ENCODE data around the gene TBC1D3I. TPM values are rescaled to one million over a fixed set of nuclear protein-coding genes. Genes with fewer than 3 reads are reported as not detected.
"Not testable (repeated sequence)": the region's sequence is repeated elsewhere in the genome, so short reads cannot be mapped to it uniquely, and the experiment has no call there.

TBC1D3I gene
- total RNA-seq, result under 1 TPM in 1 of 4 donors, not detected in 3; 0.54 TPM

DNA sequence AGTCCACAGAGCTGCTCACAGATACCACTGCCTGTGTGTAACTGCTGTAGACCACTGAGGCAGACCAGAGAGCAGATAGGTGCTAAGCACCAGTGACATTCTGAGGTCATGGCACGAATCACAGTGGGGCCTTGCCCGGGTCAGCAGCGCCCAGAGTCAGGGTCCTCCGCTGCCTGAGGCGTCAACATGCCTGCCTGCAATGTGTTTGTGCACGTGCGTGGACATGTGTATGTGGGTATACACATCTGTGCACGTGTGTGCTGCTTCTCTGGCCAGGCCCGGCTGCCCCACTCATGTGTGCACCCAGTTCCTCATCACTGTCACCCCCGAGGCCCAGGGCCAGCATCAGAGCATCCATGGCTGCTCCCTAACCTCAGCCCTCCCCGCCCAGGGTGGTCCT is at the start of gene TBC1D3I:
Gene TBC1D3I, minus strand, starts transcription at position 101 of the 400 bp plus-strand sequence. CDS start 1,585 bp downstream, outside the sequence.
- DNase-seq; H3K4me3 ChIP-seq (replicated peaks in 1 of 3); H3K4me1 ChIP-seq; H3K9me3 ChIP-seq; H3K36me3 ChIP-seq; intact Hi-C loops (cut with DNase I); H3K27me3 ChIP-seq; H3K27ac ChIP-seq: not testable (repeated sequence)
- WGBS, 2 donors, result no CpG with 5 or more reads among the region's 11 CpGs

GRCh38 chr17:36295161-36295560 is 30.8 kb upstream of the TBC1D3I start:
- H3K9me3 ChIP-seq; H3K27ac ChIP-seq; DNase-seq; H3K27me3 ChIP-seq; H3K4me1 ChIP-seq; H3K4me3 ChIP-seq (replicated peaks in 1 of 3); H3K36me3 ChIP-seq; intact Hi-C loops (cut with DNase I): not testable (repeated sequence)
- no CpG with 5 or more reads among the region's 1 CpG for WGBS, 2 donors

GRCh38 chr17:36289965-36290612 is 25.7 kb upstream of the TBC1D3I start:
- H3K4me3 ChIP-seq (replicated peaks in 1 of 3); DNase-seq; H3K27ac ChIP-seq; H3K9me3 ChIP-seq; H3K36me3 ChIP-seq; H3K4me1 ChIP-seq; intact Hi-C loops (cut with DNase I); H3K27me3 ChIP-seq: not testable (repeated sequence)
- WGBS, 2 donors, result 63 to 68% methylated on average over 1 of the region's 2 CpGs

DNA sequence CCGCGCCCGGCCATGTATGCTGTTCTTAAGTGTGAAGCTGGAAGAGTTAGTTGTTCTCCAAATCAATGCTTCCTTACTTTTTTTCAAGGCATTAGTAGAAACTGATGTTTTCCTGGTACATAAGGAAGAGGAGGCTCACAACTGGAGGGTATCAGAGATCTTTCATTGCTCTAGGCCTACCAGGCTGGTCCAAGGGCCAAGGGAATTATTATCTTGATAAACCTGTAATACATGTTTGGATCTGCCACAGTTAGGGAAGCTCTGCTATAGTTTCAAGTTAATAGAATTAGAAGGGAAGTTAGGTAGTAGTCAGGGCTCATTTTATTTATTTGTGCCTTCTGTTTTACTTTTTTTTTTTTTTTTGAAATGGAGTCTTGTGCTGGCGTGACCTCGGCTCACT is 19.8 kb upstream of the TBC1D3I start:
- H3K9me3 ChIP-seq; H3K27me3 ChIP-seq; H3K4me3 ChIP-seq (replicated peaks in 1 of 3); H3K4me1 ChIP-seq; H3K36me3 ChIP-seq; H3K27ac ChIP-seq; intact Hi-C loops (cut with DNase I); DNase-seq: not testable (repeated sequence)
- 90 to 93% methylated on average over 2 of the region's 5 CpGs for WGBS, 2 donors

DNA sequence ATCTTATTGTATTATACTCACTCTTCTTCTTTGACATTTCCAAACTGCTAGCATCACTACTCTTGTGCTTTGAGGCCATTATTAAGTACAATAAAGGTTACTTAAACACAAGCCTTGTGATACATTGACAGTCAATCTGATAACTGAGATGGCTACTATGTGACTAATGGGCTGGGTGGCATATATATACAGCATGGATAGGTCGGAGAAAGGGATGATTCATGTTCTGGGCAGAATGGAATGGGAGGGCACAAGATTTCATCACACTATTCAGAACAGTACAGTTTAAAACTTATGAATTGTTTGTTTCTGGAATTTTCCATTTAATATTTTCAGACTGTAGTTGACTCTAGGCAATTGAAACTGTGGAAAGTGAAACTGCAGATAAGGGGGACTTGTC is 18.9 kb upstream of the TBC1D3I start:
- intact Hi-C loops (cut with DNase I); H3K27me3 ChIP-seq; H3K9me3 ChIP-seq; H3K27ac ChIP-seq; H3K4me3 ChIP-seq (replicated peaks in 1 of 3); DNase-seq; H3K36me3 ChIP-seq; H3K4me1 ChIP-seq: not testable (repeated sequence)
- no CpG with 5 or more reads among the region's 1 CpG for WGBS, 2 donors

DNA sequence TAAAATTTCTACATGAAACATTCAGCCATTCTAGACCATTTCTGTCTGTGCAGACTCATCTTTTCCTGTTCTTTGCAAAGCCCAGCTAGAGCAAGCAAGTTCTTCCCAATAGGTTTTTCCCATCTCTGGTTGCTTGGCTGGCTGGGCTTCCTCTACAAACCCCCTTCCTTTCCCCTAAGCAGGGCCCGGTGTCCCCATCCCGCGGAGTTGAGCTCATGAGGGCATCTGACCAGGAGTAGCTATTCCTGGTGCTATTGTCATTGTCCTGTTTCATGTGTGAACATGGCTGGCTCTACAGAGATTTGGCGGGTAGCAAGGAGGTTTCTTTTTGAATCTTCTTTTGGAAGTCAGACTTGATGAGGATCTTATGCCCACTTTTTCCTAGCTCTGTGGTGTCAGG is 22.3 kb downstream of the TBC1D3I start:
- H3K9me3 ChIP-seq; H3K4me1 ChIP-seq; intact Hi-C loops (cut with DNase I); DNase-seq; H3K27me3 ChIP-seq; H3K27ac ChIP-seq; H3K36me3 ChIP-seq; H3K4me3 ChIP-seq (replicated peaks in 1 of 3): not testable (repeated sequence)
- 73 to 79% methylated on average over 3 of the region's 4 CpGs for WGBS, 2 donors

DNA sequence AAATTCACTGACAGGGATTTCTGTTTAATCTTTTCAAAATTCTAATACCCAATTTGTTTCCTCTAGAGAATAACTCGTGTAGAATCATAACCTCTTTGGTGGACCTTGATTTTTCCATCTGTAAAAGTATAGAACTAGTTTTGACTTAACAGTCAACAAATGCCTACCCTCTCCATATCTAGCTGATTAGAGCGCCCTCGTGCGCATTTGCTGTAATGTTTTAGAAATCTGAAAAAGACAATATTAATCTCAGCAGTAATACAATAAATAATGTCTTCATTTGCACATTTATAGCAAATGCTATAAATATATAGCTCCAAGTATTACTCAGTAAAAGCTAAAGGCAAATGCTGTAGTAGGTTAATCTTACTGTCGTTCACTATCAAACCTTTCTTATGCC is 34.7 kb downstream of the TBC1D3I start:
- H3K27ac ChIP-seq; H3K4me1 ChIP-seq; H3K27me3 ChIP-seq; intact Hi-C loops (cut with DNase I); H3K36me3 ChIP-seq; H3K9me3 ChIP-seq; DNase-seq; H3K4me3 ChIP-seq (replicated peaks in 1 of 3): not testable (repeated sequence)
- WGBS, 2 donors, result 53% methylated on average over 5 of the region's 5 CpGs

DNA sequence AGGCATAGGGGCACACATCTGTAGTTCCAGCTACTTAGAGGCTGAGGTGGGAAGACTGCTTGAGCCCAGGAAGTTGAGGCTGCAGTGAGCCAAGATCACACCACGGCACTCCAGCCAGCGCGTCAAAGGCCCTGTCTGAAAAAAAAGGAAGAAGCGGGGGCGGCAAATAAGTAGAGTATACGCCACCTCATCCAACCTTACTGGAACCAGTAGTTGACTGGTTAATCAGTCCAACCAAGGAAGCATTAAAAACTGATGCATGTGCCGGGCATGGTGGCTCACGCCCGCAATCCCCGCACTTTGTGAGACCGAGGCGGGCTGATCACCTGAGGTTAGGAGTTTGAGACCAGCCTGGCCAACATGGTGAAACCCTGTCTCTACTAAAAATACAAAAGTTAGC is 41.4 kb downstream of the TBC1D3I start:
- intact Hi-C loops (cut with DNase I); H3K27ac ChIP-seq: not testable (repeated sequence)

GRCh38 chr17:36221581-36222100 is 42.7 kb downstream of the TBC1D3I start:
- H3K27me3 ChIP-seq; H3K27ac ChIP-seq; intact Hi-C loops (cut with DNase I); H3K9me3 ChIP-seq; H3K4me1 ChIP-seq; H3K4me3 ChIP-seq (replicated peaks in 1 of 3); DNase-seq; H3K36me3 ChIP-seq: not testable (repeated sequence)
- 89 to 90% methylated on average over 4 of the region's 4 CpGs for WGBS, 2 donors

More for the DNA sequence above, 41.4 kb downstream of the TBC1D3I start:
- not testable (repeated sequence) for H3K36me3 ChIP-seq; DNase-seq; H3K9me3 ChIP-seq; H3K4me1 ChIP-seq; H3K27me3 ChIP-seq; H3K4me3 ChIP-seq (replicated peaks in 1 of 3)
- WGBS, 2 donors, result 86 to 90% methylated on average over 12 of the region's 12 CpGs

DNA sequence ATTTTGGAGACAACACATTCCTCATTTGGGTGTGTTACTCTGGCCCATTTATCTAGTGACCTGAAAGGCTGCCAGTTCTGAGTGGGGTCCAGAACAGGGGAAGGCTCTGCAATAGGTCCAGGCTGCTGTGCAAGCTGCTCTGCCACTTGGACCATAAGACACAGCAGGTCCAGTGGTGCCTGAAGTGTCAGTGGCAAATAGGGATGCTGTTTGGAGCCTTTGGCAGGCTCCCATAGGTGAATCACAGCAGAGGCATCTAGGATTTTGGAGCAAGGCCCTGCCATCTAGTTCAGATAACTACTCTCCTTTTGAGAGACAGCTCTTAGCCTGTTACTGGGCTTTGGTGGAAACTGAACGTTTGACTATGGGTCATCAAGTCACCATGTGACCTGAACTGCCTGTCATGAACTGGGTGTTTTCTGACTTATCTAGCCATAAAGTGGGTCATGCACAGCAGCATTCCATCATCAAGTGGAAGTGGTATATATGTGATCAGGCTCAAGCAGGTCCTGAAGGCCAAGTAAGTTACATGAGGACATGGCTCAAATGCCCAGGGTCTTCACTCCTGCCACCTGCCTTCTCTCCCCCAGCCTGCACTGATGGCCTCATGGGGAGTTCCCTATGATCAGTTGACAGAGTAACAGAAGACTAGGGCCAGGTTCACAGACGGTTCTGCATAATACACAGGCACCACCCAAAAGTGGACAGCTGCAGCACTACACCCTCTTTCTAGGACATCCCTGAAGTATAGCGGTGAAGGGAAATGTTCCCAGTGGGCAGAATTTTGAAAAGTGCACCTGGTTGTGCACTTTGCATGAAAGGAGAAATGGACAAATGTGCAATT is 43.4 kb downstream of the TBC1D3I start:
- DNase-seq; H3K4me1 ChIP-seq; intact Hi-C loops (cut with DNase I); H3K27me3 ChIP-seq; H3K27ac ChIP-seq; H3K36me3 ChIP-seq; H3K9me3 ChIP-seq; H3K4me3 ChIP-seq (replicated peaks in 1 of 3): not testable (repeated sequence)
- WGBS, 2 donors, result 78 to 82% methylated on average over 3 of the region's 3 CpGs

DNA sequence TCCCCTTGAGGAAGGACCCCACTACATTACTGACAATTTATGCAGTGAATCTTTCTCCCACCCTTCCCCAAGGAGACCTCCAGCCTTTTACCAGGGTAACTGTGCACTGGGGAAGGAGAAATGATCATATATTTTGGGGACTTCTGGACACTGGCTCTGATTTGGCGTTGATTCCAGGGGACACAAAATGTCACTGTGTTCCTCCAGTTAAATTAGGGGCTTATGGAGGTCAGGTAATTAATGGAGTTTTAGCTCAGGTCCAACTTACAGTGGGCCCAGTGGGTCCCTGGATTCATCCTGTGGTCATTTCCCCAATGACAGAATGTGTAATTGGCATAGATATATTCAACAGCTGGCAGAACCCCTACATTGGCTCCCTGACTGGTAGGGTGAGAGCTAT is 44.8 kb downstream of the TBC1D3I start:
- H3K36me3 ChIP-seq; intact Hi-C loops (cut with DNase I); H3K4me1 ChIP-seq; H3K27ac ChIP-seq; H3K9me3 ChIP-seq; H3K4me3 ChIP-seq (replicated peaks in 1 of 3); H3K27me3 ChIP-seq; DNase-seq: not testable (repeated sequence)
- 91 to 100% methylated on average over 1 of the region's 1 CpG for WGBS, 2 donors

DNA sequence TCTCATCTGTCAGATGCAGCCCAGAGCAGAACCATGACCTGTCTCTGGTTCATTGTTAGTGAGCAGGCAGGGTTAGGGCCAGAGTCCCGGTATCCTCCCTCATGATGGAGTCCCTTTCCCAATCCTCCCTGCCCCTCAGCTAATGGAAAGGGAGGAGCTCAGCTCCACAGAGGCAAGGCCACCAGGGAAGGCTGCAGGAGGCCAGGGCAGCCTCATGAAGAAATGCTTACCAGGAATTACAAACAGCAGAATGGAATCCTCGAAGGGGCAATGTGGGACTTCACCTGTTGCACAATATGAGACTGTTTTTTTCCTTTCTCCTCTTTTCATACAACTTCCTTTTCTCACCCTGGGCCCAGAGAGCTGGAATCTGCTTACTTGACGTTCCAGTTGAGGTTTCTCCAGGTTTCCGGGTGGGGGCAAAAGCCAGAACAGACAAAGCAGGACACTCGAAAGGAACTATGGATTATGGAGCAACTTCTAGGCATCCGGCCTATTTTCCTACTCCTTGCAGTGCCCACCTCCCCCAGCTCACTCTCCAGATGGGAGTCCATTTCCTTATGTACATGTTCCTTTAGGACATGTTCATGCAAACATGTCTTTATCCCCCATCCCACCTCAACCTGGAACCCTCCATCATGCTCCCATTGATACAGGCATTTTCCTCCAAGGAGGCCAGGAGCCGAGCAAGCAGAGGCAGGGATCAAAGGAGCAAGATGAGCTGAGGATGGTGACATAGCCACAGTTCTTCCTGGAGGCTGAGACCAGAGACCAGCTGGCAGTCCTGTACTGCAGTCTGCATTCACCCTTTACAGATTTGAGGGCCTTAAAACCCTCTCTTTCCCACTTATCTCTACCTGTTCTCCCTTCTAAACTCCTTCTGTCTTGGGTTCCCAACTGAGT is 48.7 kb downstream of the TBC1D3I start:
- intact Hi-C loops (cut with DNase I); H3K27me3 ChIP-seq; H3K27ac ChIP-seq; H3K9me3 ChIP-seq; H3K4me1 ChIP-seq; H3K4me3 ChIP-seq (replicated peaks in 1 of 3); H3K36me3 ChIP-seq; DNase-seq: not testable (repeated sequence)
- 84 to 88% methylated on average over 7 of the region's 7 CpGs for WGBS, 2 donors
